Stimulated activated CD8-positive, alpha-beta memory T cell treated with anti-CD3 and anti-CD28 coated beads, Interleukin-4, amount 100 ng/mL, for 24 hours (primary cell): Measurements from ENCODE around the gene STK25.
"Not testable (repeated sequence)": the region's sequence is repeated elsewhere in the genome, so short reads cannot be mapped to it uniquely, and the experiment has no call there.

Experiments used
- DNase-seq: peaks from one replicate; pipeline ENCODE4 v3.0.0-alpha.2; 2020; ENCODE audit warnings: low read depth

Gene STK25

GRCh38 chr2:241539616-241540374 lies 31.4 kb upstream of the STK25 start:
- DNase-seq, result no peak

GRCh38 chr2:241538838-241539615 lies 30.6 kb upstream of the STK25 start:
- no peak for DNase-seq

GRCh38 chr2:241535871-241536655 lies 27.7 kb upstream of the STK25 start:
- DNase-seq, result no peak

GRCh38 chr2:241534701-241535375 lies 26.5 kb upstream of the STK25 start:
- no peak for DNase-seq

GRCh38 chr2:241534293-241534692 lies 25.9 kb upstream of the STK25 start:
- no peak for DNase-seq

- DNase-seq, result no peak
Measured at GRCh38 chr2:241532733-241533601, 24.6 kb upstream of the STK25 start.

- no peak for DNase-seq
Measured at GRCh38 chr2:241532168-241532567, 23.8 kb upstream of the STK25 start.

- DNase-seq, result no peak
Measured at GRCh38 chr2:241531161-241531722, 22.9 kb upstream of the STK25 start.

- DNase-seq, result no peak
Measured at GRCh38 chr2:241530571-241530970, 22.2 kb upstream of the STK25 start.

- DNase-seq, result not testable (repeated sequence)
Measured at GRCh38 chr2:241525818-241526780, 17.7 kb upstream of the STK25 start.

GRCh38 chr2:241522477-241522876 lies 14.1 kb upstream of the STK25 start:
- DNase-seq, result no peak

- DNase-seq, result no peak
Measured at GRCh38 chr2:241519669-241520068, 11.3 kb upstream of the STK25 start.

- DNase-seq, result no peak
Measured at GRCh38 chr2:241517297-241517696, 8.9 kb upstream of the STK25 start.

GRCh38 chr2:241516520-241516965 lies 8.2 kb upstream of the STK25 start:
- no peak for DNase-seq

GRCh38 chr2:241514986-241515737 lies 6.8 kb upstream of the STK25 start:
- DNase-seq, result no peak

GRCh38 chr2:241514553-241514952 lies 6.2 kb upstream of the STK25 start:
- no peak for DNase-seq

- no peak for DNase-seq
Measured at GRCh38 chr2:241511091-241511741, 2.8 kb upstream of the STK25 start.

GRCh38 chr2:241509155-241509784 lies 886 bp upstream of the STK25 start:
- DNase-seq, result no peak
